OCI-LY3 (cell line): ENCODE measurements around the gene SPNS3.

Source experiments
- EZH2phosphoT487 ChIP-seq: fragments of 200-600 bp; shearing (Covaris generic); IDR thresholded peaks from 2 replicates; pipeline ENCODE4 v1.6.1; 2018; ENCODE audit warnings: antibody characterized with exemption, mixed run types, low read depth
- TF ChIP-seq, protein P1 (sequence below): fragments of 200-600, 300-600 bp; sonication (generic); IDR thresholded peaks from 2 replicates; pipeline ENCODE4 v1.5.1; 2014; ENCODE audit warnings: antibody characterized with exemption, low read length, low read depth

DNA sequence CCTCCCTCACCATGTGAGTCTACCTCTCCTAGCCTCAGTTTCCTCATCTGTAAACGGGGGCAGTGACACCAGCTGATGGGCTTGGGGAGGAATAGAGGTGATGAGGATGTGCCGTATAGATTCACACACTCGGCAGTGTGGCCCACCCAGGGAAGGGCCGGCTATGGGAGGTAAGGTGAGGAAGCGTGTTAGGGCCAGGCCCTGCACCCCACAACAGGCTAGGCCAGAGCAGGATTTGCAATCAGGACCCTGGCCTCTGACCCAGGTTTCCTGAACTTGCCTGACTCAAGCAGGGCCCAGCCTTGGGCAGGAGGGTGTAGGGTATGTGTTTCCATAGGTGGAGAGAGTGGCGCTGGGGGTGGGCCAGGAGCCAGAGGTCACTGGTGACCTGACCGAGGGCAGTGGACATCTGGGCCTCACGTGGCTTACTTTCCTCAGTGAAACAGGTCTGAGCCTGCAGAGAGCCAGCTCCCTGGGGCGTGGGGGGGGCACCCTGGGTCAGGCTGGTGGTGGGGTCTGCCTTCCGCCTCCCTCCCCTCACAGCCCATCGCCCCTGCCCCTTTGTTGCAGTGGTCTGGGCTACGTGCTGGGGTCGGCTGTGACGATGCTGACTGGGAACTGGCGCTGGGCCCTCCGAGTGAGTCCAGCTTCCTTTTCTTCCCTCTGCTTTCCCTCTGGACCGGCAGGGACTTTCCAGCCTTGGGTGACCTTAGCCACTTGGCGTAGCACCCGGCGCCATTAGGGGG is 12.8 kb downstream of the SPNS3 start:
- TF ChIP-seq, protein P1, sequence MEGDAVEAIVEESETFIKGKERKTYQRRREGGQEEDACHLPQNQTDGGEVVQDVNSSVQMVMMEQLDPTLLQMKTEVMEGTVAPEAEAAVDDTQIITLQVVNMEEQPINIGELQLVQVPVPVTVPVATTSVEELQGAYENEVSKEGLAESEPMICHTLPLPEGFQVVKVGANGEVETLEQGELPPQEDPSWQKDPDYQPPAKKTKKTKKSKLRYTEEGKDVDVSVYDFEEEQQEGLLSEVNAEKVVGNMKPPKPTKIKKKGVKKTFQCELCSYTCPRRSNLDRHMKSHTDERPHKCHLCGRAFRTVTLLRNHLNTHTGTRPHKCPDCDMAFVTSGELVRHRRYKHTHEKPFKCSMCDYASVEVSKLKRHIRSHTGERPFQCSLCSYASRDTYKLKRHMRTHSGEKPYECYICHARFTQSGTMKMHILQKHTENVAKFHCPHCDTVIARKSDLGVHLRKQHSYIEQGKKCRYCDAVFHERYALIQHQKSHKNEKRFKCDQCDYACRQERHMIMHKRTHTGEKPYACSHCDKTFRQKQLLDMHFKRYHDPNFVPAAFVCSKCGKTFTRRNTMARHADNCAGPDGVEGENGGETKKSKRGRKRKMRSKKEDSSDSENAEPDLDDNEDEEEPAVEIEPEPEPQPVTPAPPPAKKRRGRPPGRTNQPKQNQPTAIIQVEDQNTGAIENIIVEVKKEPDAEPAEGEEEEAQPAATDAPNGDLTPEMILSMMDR, result no peak
- no peak for TF ChIP-seq EZH2phosphoT487
